ENCODE data around the gene ZCCHC2. TPM values are rescaled to one million over a fixed set of nuclear protein-coding genes. Genes with fewer than 3 reads are reported as not detected.

Gene ZCCHC2
- total and polyA plus RNA-seq, 2 donors (not counting 3 experiments of a cell fraction or from before 2014, with no cell fraction given) = 16.2 to 27.2 TPM

DNA sequence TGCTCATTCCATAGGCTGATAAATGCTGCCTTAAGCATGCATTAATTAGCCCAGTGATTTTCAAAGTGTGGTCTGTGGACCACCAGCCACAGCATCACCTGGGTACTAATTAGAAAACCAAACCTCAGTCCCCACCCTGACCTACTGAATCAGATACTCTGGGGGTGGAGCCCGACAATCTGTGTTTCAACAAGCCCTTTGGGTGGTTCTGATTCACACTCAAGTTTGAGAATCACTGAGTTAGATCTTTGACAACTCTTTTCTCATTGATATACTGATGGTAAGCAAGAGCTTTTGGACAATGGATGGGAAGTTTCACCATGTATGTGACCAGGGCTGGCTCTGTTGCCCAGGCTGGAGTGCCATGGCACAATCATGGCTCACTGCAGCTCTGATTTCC lies 95.9 kb downstream of the ZCCHC2 start:
- no peaks in the 10 kb centered on the region for H3K4me1 ChIP-seq (ENCODE audit: control insufficient read depth, extremely low read depth, insufficient read depth, low read length)
- H3K27me3 ChIP-seq (ENCODE audit: control insufficient read depth in 2 of 2, insufficient read depth in 2 of 2, low read length in 2 of 2) = peaks cover 3 to 8% of the 10 kb centered on the region in 2 experiments
- H3K36me3 ChIP-seq (ENCODE audit: control insufficient read depth in 2 of 2, extremely low read depth in 1 of 2, insufficient read depth in 2 of 2, low read length in 2 of 2) = no peaks in the 10 kb centered on the region
- no TSS peak for BruUV-seq (replicated peaks)
- no peak overlapping the region for H3K27ac ChIP-seq (ENCODE audit: insufficient read depth, low read depth, low read length)
- dilution Hi-C loops (cut with MboI; ENCODE audit: extremely low pct_ligation_motif_present, low sequenced_read_pairs) (no loop called here), intact Hi-C loops (cut with micrococcal nuclease) (no loop called here)
- DNase-seq (ENCODE audit: low read depth, low spot score) (no peak), FAIRE-seq (no peak)
- H2AFZ ChIP-seq (ENCODE audit: low read depth, low read length) = no peak overlapping the region
- H3K4me3 ChIP-seq (replicated peaks in 1 of 3; ENCODE audit: insufficient read depth in 1 of 3, low read depth in 1 of 3, low read length in 3 of 3) = no peak overlapping the region
- no peak overlapping the region for H3K4me2 ChIP-seq (ENCODE audit: insufficient read depth, low read length)
- no peaks in the 10 kb centered on the region for H4K20me1 ChIP-seq (replicated peaks; ENCODE audit: control insufficient read depth, extremely low read depth, insufficient read depth, low read length)
- H3K9ac ChIP-seq (replicated peaks; ENCODE audit: extremely low read depth, insufficient read depth, low read length) = no peak overlapping the region
- H3K9me1 ChIP-seq (replicated peaks; ENCODE audit: control insufficient read depth, extremely low read depth, insufficient read depth, low read length) = no peaks in the 10 kb centered on the region
- no peaks in the 10 kb centered on the region for H3K9me3 ChIP-seq (replicated peaks; ENCODE audit: control insufficient read depth, insufficient read depth, low read length)
- TF ChIP-seq GATA2 (IDR thresholded peaks at IDR 0.05; ENCODE audit: insufficient read depth, insufficient read length, low read depth, low read length) = no peak
- TF ChIP-seq FOS (IDR thresholded peaks at IDR 0.05; ENCODE audit: borderline replicate concordance, insufficient read depth, low read length) = no peak
- no peak for TF ChIP-seq POLR2AphosphoS5 (IDR thresholded peaks at IDR 0.05; ENCODE audit: insufficient read depth, low read depth, low read length)
- TF ChIP-seq, protein P1, sequence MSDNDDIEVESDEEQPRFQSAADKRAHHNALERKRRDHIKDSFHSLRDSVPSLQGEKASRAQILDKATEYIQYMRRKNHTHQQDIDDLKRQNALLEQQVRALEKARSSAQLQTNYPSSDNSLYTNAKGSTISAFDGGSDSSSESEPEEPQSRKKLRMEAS (IDR thresholded peaks at IDR 0.05; ENCODE audit: insufficient read depth, insufficient read length) = no peak
- TF ChIP-seq POLR2A (IDR thresholded peaks at IDR 0.05; ENCODE audit: low read depth, low read length) = no peak
- TF ChIP-seq EZH2 (IDR thresholded peaks at IDR 0.05; ENCODE audit: borderline replicate concordance, low read depth, low read length, severe bottlenecking) = no peak
- TF ChIP-seq CTCF (IDR thresholded peaks at IDR 0.05; ENCODE audit: extremely low read depth in 1 of 2, insufficient read depth in 1 of 2, low read depth in 1 of 2, low read length in 2 of 2) = no peak
- TF ChIP-seq JUN (IDR thresholded peaks at IDR 0.05; ENCODE audit: borderline replicate concordance, insufficient read depth, insufficient read length, low read depth) = no peak
- no peak for TF ChIP-seq MYC (IDR thresholded peaks at IDR 0.05; ENCODE audit: low read depth, low read length)
- POLR2A ChIA-PET = no interaction called here
- H3K79me2 ChIP-seq (ENCODE audit: control insufficient read depth, insufficient read depth, low read length) = no peaks in the 10 kb centered on the region
- CTCF ChIA-PET = interaction anchor here (1.4 kb wide), 1 partner anchor 76 kb away, joined by 3 read pairs; no protein-coding TSS in a partner anchor

Data from endothelial cell of umbilical vein (primary cell).